ENCODE results near the gene ZFAND5.
A peak's percentile ranks its signal among the peaks of the same experiment; 100 is the strongest.

GRCh38 chr9:72364679-72365524, at the start of gene ZFAND5:
- TF ChIP-seq CTCF (IDR thresholded peaks at IDR 0.05; ENCODE audit: low read depth, low read length, missing input control) = no peak
- TF ChIP-seq RAD21 (IDR thresholded peaks at IDR 0.05) = no peak
- TF ChIP-seq FOXA2 (IDR thresholded peaks at IDR 0.05) = no peak
- TF ChIP-seq FOXA1 (IDR thresholded peaks at IDR 0.05) = peak; percentile 33
- TF ChIP-seq MAX (IDR thresholded peaks at IDR 0.05) = no peak
- TF ChIP-seq HNF4G (IDR thresholded peaks at IDR 0.05) = no peak
- TF ChIP-seq REST (IDR thresholded peaks at IDR 0.05) = peak; percentile 94
- TF ChIP-seq JUND (IDR thresholded peaks at IDR 0.05) = no peak
- no peak for TF ChIP-seq GABPA (IDR thresholded peaks at IDR 0.05 in 1 of 2, conservative IDR thresholded peaks at IDR 0.05 in 1 of 2)

Measured in liver (tissue), 3 donors.